Astrocyte of the spinal cord (primary cell): ENCODE data around the gene CXXC1.
"Not testable (repeated sequence)": the region's sequence is repeated elsewhere in the genome, so short reads cannot be mapped to it uniquely, and the experiment has no call there.

ENCODE experiments used
- DNase-seq: peaks from one replicate; pipeline ENCODE4 v3.0.0; 2011; ENCODE audit warnings: low read depth, low spot score
- H3K4me3 ChIP-seq: 2 replicates; pipeline ENCODE4 v1.5.1; 2011; ENCODE audit warnings: low read depth, mild to moderate bottlenecking, low read length, moderate library complexity
- in situ Hi-C: cut with HindIII; loops from 2 replicates; pipeline ENCODE4 v1.10.0; 2017; ENCODE audit warnings: low sequenced_read_pairs
- TF ChIP-seq, protein P1 (sequence below): IDR thresholded peaks from 2 replicates; pipeline ENCODE4 v1.5.1; 2012; ENCODE audit warnings: low read depth, mild to moderate bottlenecking, low read length, inconsistent platforms

CXXC1 gene

DNA sequence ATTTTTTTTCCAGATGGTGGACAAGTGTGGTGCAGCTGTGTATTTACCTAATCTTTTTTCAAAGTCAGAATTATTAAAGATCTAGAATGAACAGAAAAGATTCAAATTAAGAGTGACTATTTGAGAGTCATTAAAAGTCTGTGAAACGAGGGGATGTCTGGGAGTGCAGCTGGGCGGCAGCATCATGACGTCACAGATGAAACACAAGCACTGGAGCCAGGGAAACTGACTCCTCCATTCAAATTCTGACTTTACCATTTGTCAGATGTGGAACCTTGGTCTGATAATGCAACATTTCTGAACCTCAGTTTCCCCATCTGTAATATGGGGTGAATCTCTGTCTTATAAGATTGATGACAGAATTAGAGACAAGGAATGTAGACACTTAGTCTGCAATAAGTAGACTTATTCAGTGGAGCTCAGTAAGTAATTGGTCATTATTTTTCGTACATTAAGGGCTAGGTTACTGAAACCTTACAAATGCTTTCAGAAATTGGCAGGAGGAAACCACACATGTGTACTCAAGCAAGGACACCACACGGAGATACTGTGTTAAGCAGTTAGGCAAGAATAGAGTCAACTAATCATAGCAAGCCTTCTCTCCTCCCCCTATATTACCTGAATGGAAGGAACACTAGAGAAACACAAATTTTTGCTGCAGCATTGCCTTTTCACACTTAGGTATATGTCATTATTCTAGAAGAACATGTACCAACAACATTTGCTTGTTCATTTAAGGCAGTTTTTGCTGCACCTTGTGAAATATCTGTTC is 27.8 kb upstream of the CXXC1 start:
- no peak overlapping the region for H3K4me3 ChIP-seq
- in situ Hi-C loops, result no loop called here
- TF ChIP-seq, protein P1, sequence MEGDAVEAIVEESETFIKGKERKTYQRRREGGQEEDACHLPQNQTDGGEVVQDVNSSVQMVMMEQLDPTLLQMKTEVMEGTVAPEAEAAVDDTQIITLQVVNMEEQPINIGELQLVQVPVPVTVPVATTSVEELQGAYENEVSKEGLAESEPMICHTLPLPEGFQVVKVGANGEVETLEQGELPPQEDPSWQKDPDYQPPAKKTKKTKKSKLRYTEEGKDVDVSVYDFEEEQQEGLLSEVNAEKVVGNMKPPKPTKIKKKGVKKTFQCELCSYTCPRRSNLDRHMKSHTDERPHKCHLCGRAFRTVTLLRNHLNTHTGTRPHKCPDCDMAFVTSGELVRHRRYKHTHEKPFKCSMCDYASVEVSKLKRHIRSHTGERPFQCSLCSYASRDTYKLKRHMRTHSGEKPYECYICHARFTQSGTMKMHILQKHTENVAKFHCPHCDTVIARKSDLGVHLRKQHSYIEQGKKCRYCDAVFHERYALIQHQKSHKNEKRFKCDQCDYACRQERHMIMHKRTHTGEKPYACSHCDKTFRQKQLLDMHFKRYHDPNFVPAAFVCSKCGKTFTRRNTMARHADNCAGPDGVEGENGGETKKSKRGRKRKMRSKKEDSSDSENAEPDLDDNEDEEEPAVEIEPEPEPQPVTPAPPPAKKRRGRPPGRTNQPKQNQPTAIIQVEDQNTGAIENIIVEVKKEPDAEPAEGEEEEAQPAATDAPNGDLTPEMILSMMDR, result no peak
- DNase-seq, result no peak

DNA sequence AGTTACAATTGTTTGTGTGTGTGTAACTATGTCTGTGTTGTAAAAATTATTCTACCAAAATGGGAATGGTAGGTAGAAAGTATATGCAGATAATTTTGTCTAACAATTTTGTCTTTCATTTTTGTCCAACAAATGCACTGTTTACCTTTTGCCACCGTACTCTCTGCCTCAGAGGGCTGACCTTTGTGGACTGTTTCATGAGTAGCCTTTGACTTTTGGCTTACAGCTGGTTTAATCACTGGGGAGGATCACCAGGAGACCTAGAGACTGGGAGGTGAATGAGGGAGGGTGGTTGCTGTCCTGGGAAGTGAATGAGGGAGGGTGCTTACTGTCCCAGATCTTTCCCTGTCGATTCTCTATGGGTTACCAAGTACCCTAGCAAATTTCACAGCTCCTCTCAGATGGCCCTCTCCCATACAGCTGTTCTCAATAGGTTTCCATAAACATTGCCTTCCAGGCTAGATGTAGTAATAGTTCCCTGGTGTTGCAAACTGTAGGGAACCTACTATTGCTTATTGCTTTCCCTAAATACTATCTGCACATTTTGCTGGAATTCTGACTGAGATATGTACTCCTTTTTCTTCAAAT is 26.5 kb upstream of the CXXC1 start:
- no peak overlapping the region for H3K4me3 ChIP-seq
- TF ChIP-seq, protein P1, result no peak
- in situ Hi-C loops, result no loop called here
- DNase-seq, result no peak

DNA sequence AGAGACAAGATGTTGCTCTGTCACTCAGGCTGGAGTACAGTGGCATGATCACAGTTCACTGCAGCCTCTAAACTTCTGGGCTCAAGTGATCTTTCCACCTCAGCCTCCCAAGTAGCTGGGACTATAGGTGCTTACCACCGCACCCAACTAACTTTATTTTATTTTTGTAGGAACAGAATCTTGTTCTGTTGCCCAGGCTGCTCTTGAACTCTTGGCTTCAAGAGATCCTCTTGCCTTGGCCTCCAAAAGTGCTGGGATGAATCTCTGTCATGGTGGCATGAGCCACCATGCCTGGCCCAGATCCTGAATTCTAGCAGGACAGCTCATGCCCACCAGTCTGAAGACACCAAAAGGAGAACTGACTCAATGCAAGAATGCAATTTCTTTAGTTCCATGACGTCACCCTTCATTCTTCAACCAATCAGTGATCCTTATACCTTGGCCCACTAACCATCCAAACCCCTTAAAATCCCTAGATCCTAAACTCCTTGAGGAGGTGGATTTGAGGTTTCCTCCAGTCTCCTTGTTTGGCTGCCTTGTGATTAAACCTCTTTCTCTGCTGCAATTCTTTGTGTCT is 25.6 kb upstream of the CXXC1 start:
- TF ChIP-seq, protein P1, result no peak
- no peak overlapping the region for H3K4me3 ChIP-seq
- in situ Hi-C loops, result no loop called here
- DNase-seq, result no peak

DNA sequence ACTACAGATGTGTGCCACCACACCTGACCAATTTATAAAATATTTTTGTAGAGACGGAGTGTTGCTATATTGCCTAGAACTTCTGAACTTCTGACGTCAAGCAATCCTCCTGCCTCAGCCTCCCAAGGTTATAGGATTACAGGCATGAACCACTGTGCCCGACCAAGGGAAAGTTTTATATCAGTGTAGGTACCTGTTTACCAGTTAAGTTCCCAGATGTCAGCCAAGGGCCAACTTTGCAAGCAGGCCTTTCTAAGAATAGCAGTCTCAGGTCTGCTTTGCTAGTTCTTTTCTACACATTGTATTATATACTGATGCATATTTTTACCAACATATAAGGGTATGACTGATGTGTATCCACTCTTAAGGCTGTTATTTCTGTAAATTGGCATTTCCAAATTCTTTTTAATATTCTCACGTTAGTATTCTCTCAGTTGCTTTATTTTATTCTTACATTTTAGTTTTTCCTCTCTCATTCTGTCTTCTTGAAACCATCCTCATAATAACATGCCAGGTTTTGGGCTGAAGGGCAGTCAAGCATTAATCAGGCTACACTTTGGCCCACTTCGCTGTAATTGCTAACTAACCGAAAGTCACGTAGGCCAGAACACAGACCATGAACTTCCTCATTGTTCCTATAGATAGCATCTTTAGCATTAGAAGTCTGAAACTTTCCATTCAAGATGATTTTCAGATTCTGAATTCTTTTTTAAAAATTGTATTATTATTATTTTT is 25.0 kb upstream of the CXXC1 start:
- DNase-seq, result no peak
- TF ChIP-seq, protein P1, result no peak
- no peak overlapping the region for H3K4me3 ChIP-seq
- in situ Hi-C loops, result no loop called here

DNA sequence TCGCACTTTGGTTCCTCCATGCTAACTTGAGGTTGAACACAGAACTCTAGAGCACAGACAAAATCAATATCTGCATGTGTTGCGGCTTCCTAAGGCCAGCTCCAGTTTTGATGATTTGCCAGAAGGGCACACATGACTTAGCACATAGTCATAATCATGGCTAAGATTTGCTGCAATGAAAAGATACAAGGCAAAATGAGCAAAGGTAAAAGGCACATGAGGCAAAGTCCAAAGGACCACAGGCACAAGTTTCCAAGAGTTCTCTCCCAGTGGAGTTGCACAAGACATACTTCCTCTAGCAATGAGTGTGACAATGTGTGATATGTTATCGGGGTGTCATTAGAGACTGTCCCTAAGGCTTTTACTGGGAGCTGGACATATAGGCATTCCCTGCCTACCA is 24.2 kb upstream of the CXXC1 start:
- H3K4me3 ChIP-seq, result no peak overlapping the region
- no peak for DNase-seq
- in situ Hi-C loops, result no loop called here
- TF ChIP-seq, protein P1, result no peak

DNA sequence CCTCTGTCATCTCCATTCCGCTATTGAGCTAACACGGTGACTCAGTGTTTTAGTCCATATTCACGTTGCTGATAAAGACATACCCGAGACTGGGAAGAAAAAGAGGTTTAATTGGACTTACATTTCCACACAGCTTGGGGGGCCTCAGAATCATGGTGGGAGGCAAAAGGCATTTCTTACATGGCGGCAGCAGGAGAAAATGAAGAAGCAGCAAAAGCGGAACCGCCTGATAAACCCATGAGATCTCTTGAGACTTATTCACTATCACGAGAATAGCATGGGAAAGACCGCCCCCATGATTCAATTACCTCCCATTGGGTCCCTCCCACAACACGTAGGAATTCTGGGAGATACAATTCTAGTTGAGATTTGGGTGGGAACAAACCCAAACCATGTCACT is 22.6 kb upstream of the CXXC1 start:
- TF ChIP-seq, protein P1, result no peak
- H3K4me3 ChIP-seq, result no peak overlapping the region
- in situ Hi-C loops, result no loop called here
- DNase-seq, result no peak

DNA sequence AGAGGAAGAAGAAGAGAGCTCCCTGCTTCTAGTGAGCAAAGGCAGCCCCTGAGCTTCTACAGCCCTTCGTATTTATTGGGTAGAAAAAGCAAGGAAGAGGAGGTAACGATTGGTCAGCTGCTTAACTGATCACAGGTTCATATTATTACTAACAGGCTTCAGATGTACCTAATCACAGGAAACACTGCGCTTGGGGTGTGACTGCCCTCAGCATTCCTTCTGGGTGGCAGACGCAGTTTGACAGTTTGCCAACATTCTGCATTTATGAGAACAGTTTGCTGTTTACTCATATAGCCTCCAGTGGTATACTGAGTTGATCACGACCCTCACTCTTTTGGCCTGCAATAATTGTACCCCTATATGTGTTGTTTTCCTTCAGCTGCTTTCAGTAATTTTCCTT is 21.4 kb upstream of the CXXC1 start:
- H3K4me3 ChIP-seq, in situ Hi-C loops, DNase-seq: not testable (repeated sequence)
